Endothelial cell of umbilical vein (primary cell): Measurements from ENCODE around the gene UNC5A. TPM values are rescaled to one million over a fixed set of nuclear protein-coding genes. Genes with fewer than 3 reads are reported as not detected.

Experiments used
- BruUV-seq: library from RNA; stranded (reverse); fragments of 400-500 nt; replicated peaks from 2 replicates; lab custom pipeline; 2021; lab: Mats Ljungman, UMichigan
- CTCF ChIA-PET: fragments of 300-600, 350-600 bp; sonication (Branson Sonifier 250); formaldehyde crosslinking; loops from one replicate; lab custom pipeline; 2021; ENCODE audit warnings: antibody characterized with exemption, inconsistent platforms; lab: Charles Lee
- POLR2A ChIA-PET: fragments of 300-600, 350-600 bp; sonication (Branson Sonifier 250); formaldehyde crosslinking; loops from one replicate; lab custom pipeline; 2021; ENCODE audit warnings: antibody characterized with exemption, inconsistent platforms; lab: Charles Lee
- DNase-seq: peaks from one replicate; pipeline ENCODE4 v3.0.0-alpha.2; 2011; ENCODE audit warnings: low read depth, low spot score
- FAIRE-seq: peaks from 2 replicates; lab custom pipeline; 2011; peaks lifted over from hg19 to GRCh38; lab: Jason Lieb, UNC
- H2AFZ ChIP-seq: 2 replicates; pipeline ENCODE4 v1.6.0; 2012; ENCODE audit warnings: low read depth, low read length, control low read depth, inconsistent platforms
- H3K27ac ChIP-seq: 2 replicates; pipeline ENCODE4 v1.5.1; 2011; ENCODE audit warnings: low read depth, mild to moderate bottlenecking, control low read depth, low read length, moderate library complexity; ENCODE audit not compliant: insufficient read depth
- H3K27me3 ChIP-seq, 2 experiments: 2 replicates each; pipeline versions ENCODE4 v1.6.0 to v1.6.1; 2011; ENCODE audit warnings: low read length in 2 of 2, mixed read lengths in 1 of 2; ENCODE audit not compliant: control insufficient read depth in 2 of 2, insufficient read depth in 2 of 2
- H3K36me3 ChIP-seq, 2 experiments: 2 replicates in 1 of 2; 3 replicates in 1 of 2; pipeline ENCODE4 v1.5.1; 2011; ENCODE audit warnings: low read length in 2 of 2, mild to moderate bottlenecking in 1 of 2, moderate library complexity in 1 of 2; ENCODE audit not compliant: control insufficient read depth in 2 of 2, insufficient read depth in 2 of 2; ENCODE audit errors: extremely low read depth in 1 of 2
- H3K4me1 ChIP-seq: 3 replicates; pipeline ENCODE4 v1.5.1; 2011; ENCODE audit warnings: mild to moderate bottlenecking, low read length; ENCODE audit not compliant: control insufficient read depth, insufficient read depth; ENCODE audit errors: extremely low read depth
- H3K4me2 ChIP-seq: 2 replicates; pipeline ENCODE4 v1.6.1; 2011; ENCODE audit warnings: low read length, control low read depth, mixed read lengths; ENCODE audit not compliant: insufficient read depth
- H3K4me3 ChIP-seq, 3 experiments: fragments of 200-600 bp in 1 of 3; sonication (generic), shearing (Covaris generic) in 1 of 3; replicated peaks in 1 of 3; 2 replicates each; pipeline ENCODE4 v1.5.1; 2011 to 2016; ENCODE audit warnings: control low read depth in 3 of 3, low read length in 3 of 3, mild to moderate bottlenecking in 2 of 3, inconsistent platforms in 1 of 3, low read depth in 1 of 3, moderate library complexity in 1 of 3; ENCODE audit not compliant: insufficient read depth in 1 of 3
- H3K79me2 ChIP-seq: 2 replicates; pipeline ENCODE4 v1.6.0; 2012; ENCODE audit warnings: low read length, inconsistent platforms; ENCODE audit not compliant: control insufficient read depth, insufficient read depth
- H3K9ac ChIP-seq: replicated peaks from 2 replicates; pipeline ENCODE3; 2011; ENCODE audit warnings: low read length, control low read depth; ENCODE audit not compliant: insufficient read depth; ENCODE audit errors: extremely low read depth
- H3K9me1 ChIP-seq: replicated peaks from 3 replicates; pipeline ENCODE4 v1.6.0; 2011; ENCODE audit warnings: mild to moderate bottlenecking, low read length; ENCODE audit not compliant: control insufficient read depth, insufficient read depth; ENCODE audit errors: extremely low read depth
- H3K9me3 ChIP-seq: replicated peaks from 2 replicates; pipeline ENCODE4 v1.5.1; 2012; ENCODE audit warnings: low read length, inconsistent platforms; ENCODE audit not compliant: control insufficient read depth, insufficient read depth
- H4K20me1 ChIP-seq: replicated peaks from 2 replicates; pipeline ENCODE3; 2011; ENCODE audit warnings: mild to moderate bottlenecking, low read length; ENCODE audit not compliant: control insufficient read depth, insufficient read depth; ENCODE audit errors: extremely low read depth
- CTCF ChIP-seq, 2 donors: IDR thresholded peaks; 1 replicate in 1 of 2; 2 replicates in 1 of 2; pipeline ENCODE4 v1.5.1; 2011; ENCODE audit warnings: low read length in 2 of 2, mild to moderate bottlenecking in 2 of 2, moderate library complexity in 2 of 2, control low read depth in 1 of 2, inconsistent platforms in 1 of 2, low read depth in 1 of 2; ENCODE audit not compliant: insufficient read depth in 1 of 2; ENCODE audit errors: extremely low read depth in 1 of 2
- EZH2 ChIP-seq: IDR thresholded peaks from 2 replicates; pipeline ENCODE4 v1.6.1; 2012; ENCODE audit warnings: borderline replicate concordance, low read depth, mild to moderate bottlenecking, moderate library complexity, low read length, inconsistent platforms; ENCODE audit not compliant: severe bottlenecking
- FOS ChIP-seq: IDR thresholded peaks from 2 replicates; pipeline ENCODE4 v1.6.1; 2011; ENCODE audit warnings: mild to moderate bottlenecking, low read length, moderate library complexity, borderline replicate concordance; ENCODE audit not compliant: insufficient read depth
- GATA2 ChIP-seq: IDR thresholded peaks from 2 replicates; pipeline ENCODE4 v1.7.0; 2011; ENCODE audit warnings: low read depth, mild to moderate bottlenecking, moderate library complexity, mixed read lengths, low read length; ENCODE audit not compliant: insufficient read length, insufficient read depth
- JUN ChIP-seq: IDR thresholded peaks from 2 replicates; pipeline ENCODE4 v1.6.1; 2011; ENCODE audit warnings: borderline replicate concordance, low read depth; ENCODE audit not compliant: insufficient read length, insufficient read depth
- MAX ChIP-seq: IDR thresholded peaks from 2 replicates; pipeline ENCODE4 v1.6.1; 2011; ENCODE audit not compliant: insufficient read depth, insufficient read length
- MYC ChIP-seq: IDR thresholded peaks from one replicate; pipeline ENCODE4 v1.6.1; 2011; ENCODE audit warnings: mild to moderate bottlenecking, low read depth, low read length
- POLR2A ChIP-seq: IDR thresholded peaks from 2 replicates; pipeline ENCODE4 v1.6.1; 2012; ENCODE audit warnings: low read depth, mild to moderate bottlenecking, control low read depth, low read length
- POLR2AphosphoS5 ChIP-seq: IDR thresholded peaks from 2 replicates; pipeline ENCODE4 v1.6.1; 2012; ENCODE audit warnings: low read depth, mild to moderate bottlenecking, control low read depth, low read length, moderate library complexity; ENCODE audit not compliant: insufficient read depth
- dilution Hi-C: fragments of 300-500 bp; cut with MboI; formaldehyde crosslinking; loops from one replicate; pipeline ENCODE4 v1.15.0; 2019; ENCODE audit warnings: low sequenced_read_pairs; ENCODE audit not compliant: extremely low pct_ligation_motif_present
- intact Hi-C: fragments of 100-400 bp; cut with micrococcal nuclease; formaldehyde crosslinking; loops from one replicate; pipeline ENCODE4 v1.10.0; 2022
- polyA plus RNA-seq, 4 experiments: library from polyadenylated mRNA; depleted of rRNA in 3 of 4; stranded (reverse) in 3 of 4; unstranded in 1 of 4; fragments of >200 nt; gene quantifications; 2 replicates each; pipeline versions ENCODE4 v1.2.1 to v1.2.3, GENCODE V29; 2011 to 2012; ENCODE audit warnings: missing spikeins in 1 of 4
- total RNA-seq: library from RNA; stranded (reverse); gene quantifications from 2 replicates; pipeline ENCODE4 v1.2.3, GENCODE V29; 2021

The UNC5A gene
- total and polyA plus RNA-seq, 2 donors (not counting 3 experiments of a cell fraction or from before 2014, with no cell fraction given), result 0.08 to 0.22 TPM

DNA sequence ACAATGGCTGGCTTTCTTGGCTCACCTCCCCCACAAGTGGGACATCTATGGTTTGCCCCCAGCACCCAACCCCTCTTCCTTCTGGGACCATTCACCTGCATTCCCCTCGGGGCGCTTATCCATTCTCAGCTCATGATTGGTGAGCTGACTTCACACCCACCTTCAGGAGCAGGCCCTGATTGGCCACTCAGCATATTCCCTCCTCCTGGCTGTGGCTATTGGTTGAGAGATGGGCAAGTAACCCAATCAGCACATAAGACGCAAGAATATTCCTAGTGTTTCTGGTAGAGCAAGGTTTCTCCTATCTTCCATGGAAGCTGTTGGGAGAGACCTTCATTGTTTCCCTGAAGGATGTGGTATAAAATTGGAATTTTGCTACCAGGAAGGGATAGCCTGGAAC lies 22.7 kb upstream of the UNC5A start:
- peaks cover 9% of the 10 kb centered on the region for H3K4me1 ChIP-seq
- H3K27ac ChIP-seq, result no peak overlapping the region
- H3K4me3 ChIP-seq, result no peak overlapping the region
- H3K36me3 ChIP-seq, result no peaks in the 10 kb centered on the region
- H4K20me1 ChIP-seq, result no peaks in the 10 kb centered on the region
- no peak overlapping the region for H2AFZ ChIP-seq
- POLR2A ChIA-PET, result no interaction called here
- no peaks in the 10 kb centered on the region for H3K9me1 ChIP-seq
- dilution Hi-C loops (no loop called here), intact Hi-C loops (no loop called here)
- no peak for FAIRE-seq
- TF ChIP-seq CTCF (IDR thresholded peaks at IDR 0.05; ENCODE audit: extremely low read depth in 1 of 2, insufficient read depth in 1 of 2, low read depth in 1 of 2, low read length in 2 of 2), result no peak
- no peak for TF ChIP-seq GATA2
- no peak for TF ChIP-seq MYC
- TF ChIP-seq POLR2AphosphoS5, result no peak
- no peak for TF ChIP-seq EZH2
- no peak for TF ChIP-seq MAX
- TF ChIP-seq FOS, result no peak
- no peak for TF ChIP-seq JUN
- TF ChIP-seq POLR2A, result no peak
- no peak overlapping the region for H3K9ac ChIP-seq
- no peak for DNase-seq
- peaks cover 10 to 11% of the 10 kb centered on the region in 2 experiments for H3K27me3 ChIP-seq
- CTCF ChIA-PET, result interaction anchor here (1.6 kb wide), 1 partner anchor 127 kb away, joined by 4 read pairs; no protein-coding TSS in a partner anchor
- no peaks in the 10 kb centered on the region for H3K9me3 ChIP-seq
- no peak overlapping the region for H3K4me2 ChIP-seq
- no TSS peak for BruUV-seq
- H3K79me2 ChIP-seq, result no peaks in the 10 kb centered on the region
